GM23248 (cell line): ENCODE results near the gene TBL1X. TPM values are rescaled to one million over a fixed set of nuclear protein-coding genes. Genes with fewer than 3 reads are reported as not detected.
A peak's percentile ranks its signal among the peaks of the same experiment; 100 is the strongest.

Experiments used
- DNase-seq: peaks from one replicate; pipeline ENCODE4 v3.0.0-alpha.2; 2015
- H2AFZ ChIP-seq: fragments of 200-600 bp; sonication (generic); 2 replicates; pipeline ENCODE4 v1.6.1; 2016; ENCODE audit warnings: antibody characterized with exemption
- H3F3A ChIP-seq: fragments of 200-600 bp; sonication (generic); 2 replicates; pipeline ENCODE4 v1.6.1; 2016; ENCODE audit warnings: mild to moderate bottlenecking, antibody characterized with exemption, mixed run types; ENCODE audit not compliant: insufficient read depth
- H3K27ac ChIP-seq: fragments of 200-600 bp; sonication (generic); 2 replicates; pipeline ENCODE4 v1.5.1; 2016; ENCODE audit warnings: mild to moderate bottlenecking
- H3K27me3 ChIP-seq: fragments of 200-600 bp; sonication (generic); replicated peaks from 2 replicates; pipeline ENCODE4 v1.6.1; 2016; ENCODE audit warnings: mild to moderate bottlenecking; ENCODE audit not compliant: insufficient read depth
- H3K36me3 ChIP-seq: fragments of 200-600 bp; sonication (generic); 2 replicates; pipeline ENCODE4 v1.6.1; 2016; ENCODE audit warnings: low read depth, mild to moderate bottlenecking
- H3K4me1 ChIP-seq: fragments of 200-600 bp; sonication (generic); 2 replicates; pipeline ENCODE4 v1.6.1; 2016; ENCODE audit warnings: mild to moderate bottlenecking; ENCODE audit not compliant: insufficient read depth
- H3K4me2 ChIP-seq: fragments of 200-600 bp; sonication (generic); one replicate; pipeline ENCODE4 v1.6.1; 2016; ENCODE audit warnings: mild to moderate bottlenecking; ENCODE audit not compliant: unreplicated experiment
- H3K4me3 ChIP-seq: fragments of 200-600 bp; sonication (generic); 2 replicates; pipeline ENCODE4 v1.5.1; 2016; ENCODE audit warnings: mild to moderate bottlenecking
- H3K79me2 ChIP-seq: fragments of 200-600 bp; sonication (generic); 2 replicates; pipeline ENCODE4 v1.6.1; 2016; ENCODE audit warnings: mild to moderate bottlenecking; ENCODE audit not compliant: insufficient read depth
- H3K9ac ChIP-seq: fragments of 200-600 bp; sonication (generic); 2 replicates; pipeline ENCODE4 v1.6.1; 2016; ENCODE audit warnings: mild to moderate bottlenecking
- H3K9me2 ChIP-seq: fragments of 200-600 bp; sonication (generic); 2 replicates; pipeline ENCODE4 v1.6.1; 2016; ENCODE audit warnings: mixed run types, mild to moderate bottlenecking, moderate library complexity; ENCODE audit not compliant: insufficient read depth
- H3K9me3 ChIP-seq: fragments of 200-600 bp; sonication (generic); one replicate; pipeline ENCODE4 v1.6.1; 2017; ENCODE audit warnings: low read depth
- H4K20me1 ChIP-seq: fragments of 200-600 bp; sonication (generic); 2 replicates; pipeline ENCODE4 v1.6.0; 2016; ENCODE audit not compliant: insufficient read depth
- EZH2 ChIP-seq: fragments of 200-600 bp; sonication (generic); IDR thresholded peaks from 2 replicates; pipeline ENCODE4 v1.6.1; 2018; ENCODE audit warnings: antibody characterized with exemption, mild to moderate bottlenecking; ENCODE audit not compliant: insufficient read depth, poor library complexity, severe bottlenecking
- EZH2phosphoT487 ChIP-seq: fragments of 200-600 bp; sonication (generic); IDR thresholded peaks from 2 replicates; pipeline ENCODE4 v1.6.1; 2018; ENCODE audit warnings: antibody characterized with exemption, moderate library complexity, mild to moderate bottlenecking, low read depth; ENCODE audit not compliant: insufficient read depth
- WGBS, 2 experiments: methylation state at CpG; one replicate each; pipeline ENCODE4 v1.1.6; 2015 to 2017; ENCODE audit warnings: low lambda C conversion rate in 2 of 2, low coverage in 1 of 2; ENCODE audit errors: missing lambda C conversion rate in 2 of 2; 5-methylcytosine and 5-hydroxymethylcytosine counted together
- in situ Hi-C: fragments of 300-500 bp; cut with MboI; formaldehyde crosslinking; loops from 2 replicates; pipeline ENCODE4 v1.15.0; 2020
- polyA plus RNA-seq: library from polyadenylated mRNA; unstranded; fragments of >200 nt; fragmentation: Nextera tagmentation; extraction: Ambion mirVana; gene quantifications from 2 replicates; pipeline ENCODE4 v1.2.1, GENCODE V29; 2016
- total RNA-seq: library from RNA; depleted of rRNA; stranded (reverse); fragments of >200 nt; shearing (Covaris generic); gene quantifications from 2 replicates; pipeline ENCODE4 v1.2.3, GENCODE V29; 2014

The TBL1X gene
- total and polyA plus RNA-seq, 2 experiments from 2014 or later: 8.2 to 26.8 TPM

- Histone ChIP-seq H3K4me2 (no peak overlapping the region), H4K20me1 (no peaks in the 10 kb centered on the region), H3K9me2 (no peaks in the 10 kb centered on the region), H3K4me1 (peaks cover 13% of the 10 kb centered on the region), H3K79me2 (no peaks in the 10 kb centered on the region), H2AFZ (no peak overlapping the region), H3F3A (0 out of 2 replicates have a peak, but pooled peaks cover 3% of the 10 kb centered on the region), H3K27ac (no peak overlapping the region), H3K27me3 (no peaks in the 10 kb centered on the region), H3K9me3 (no peaks in the 10 kb centered on the region), H3K9ac (no peak overlapping the region), H3K36me3 (no peaks in the 10 kb centered on the region), H3K4me3 (no peak overlapping the region)
- 98 to 100% methylated on average over 3 of the region's 3 CpGs for WGBS, 2 experiments
- DNase-seq: no peak
- TF ChIP-seq EZH2: no peak
- no peak for TF ChIP-seq EZH2phosphoT487
- in situ Hi-C loops: no loop called here
Observed at GRCh38 chrX:9609987-9610386, 145.1 kb downstream of the TBL1X start.

DNA sequence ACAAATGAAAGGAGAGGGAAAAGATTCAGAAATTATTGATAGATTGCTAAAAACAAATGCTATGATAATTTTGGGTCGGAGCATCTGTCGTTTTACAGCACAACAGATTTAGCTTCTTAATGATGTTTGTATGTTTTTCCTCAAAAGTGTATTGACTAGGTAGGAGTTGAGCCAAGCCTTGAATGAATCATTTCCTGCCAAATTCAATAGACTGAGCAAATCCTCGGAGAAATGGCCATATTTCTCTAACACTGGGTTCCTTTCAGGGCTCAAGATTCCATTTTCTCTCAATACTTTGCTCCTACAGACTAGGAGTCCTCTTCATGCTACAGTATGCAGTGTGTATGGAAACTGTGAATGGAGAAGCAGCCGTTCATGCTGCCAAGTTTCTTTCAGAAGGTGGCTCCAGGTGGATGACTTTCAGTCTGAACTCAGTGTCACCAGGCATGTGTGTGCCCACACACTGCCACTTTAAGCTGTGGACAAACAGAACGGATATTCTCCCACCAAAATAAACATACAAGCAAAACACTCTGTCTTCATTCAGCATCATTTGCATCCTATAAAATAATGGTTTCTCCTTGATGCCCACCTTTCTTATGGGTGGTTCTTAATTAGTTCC is 146.0 kb downstream of the TBL1X start:
- DNase-seq: peak; percentile 53
- Histone ChIP-seq H3K4me2 (peak overlapping the region; percentile 57), H3K9me3 (no peaks in the 10 kb centered on the region), H3K4me3 (no peak overlapping the region), H2AFZ (no peak overlapping the region), H3K4me1 (peaks cover 13% of the 10 kb centered on the region), H3F3A (0 out of 2 replicates have a peak, but pooled peaks cover 3% of the 10 kb centered on the region), H3K9me2 (no peaks in the 10 kb centered on the region), H3K9ac (no peak overlapping the region), H3K36me3 (no peaks in the 10 kb centered on the region), H4K20me1 (no peaks in the 10 kb centered on the region), H3K79me2 (no peaks in the 10 kb centered on the region), H3K27ac (no peak overlapping the region), H3K27me3 (no peaks in the 10 kb centered on the region)
- in situ Hi-C loops: no loop called here
- WGBS, 2 experiments: 21 to 25% methylated on average over 5 of the region's 5 CpGs
- TF ChIP-seq EZH2phosphoT487 (no peak), EZH2 (no peak)

GRCh38 chrX:9611436-9612145 is 146.7 kb downstream of the TBL1X start:
- H2AFZ ChIP-seq: no peak overlapping the region
- peak; percentile 5 for DNase-seq
- no peaks in the 10 kb centered on the region for H3K36me3 ChIP-seq
- H3K79me2 ChIP-seq: no peaks in the 10 kb centered on the region
- no peaks in the 10 kb centered on the region for H3K27me3 ChIP-seq
- H3K27ac ChIP-seq: no peak overlapping the region
- H3K4me2 ChIP-seq: peak overlapping the region; percentile 57
- no peak overlapping the region for H3K4me3 ChIP-seq
- H3K4me1 ChIP-seq: peaks cover 13% of the 10 kb centered on the region
- in situ Hi-C loops: no loop called here
- TF ChIP-seq EZH2phosphoT487 (no peak), EZH2 (no peak)
- 0 out of 2 replicates have a peak, but pooled peaks cover 3% of the 10 kb centered on the region for H3F3A ChIP-seq
- no peak overlapping the region for H3K9ac ChIP-seq
- no peaks in the 10 kb centered on the region for H4K20me1 ChIP-seq
- no peaks in the 10 kb centered on the region for H3K9me3 ChIP-seq
- H3K9me2 ChIP-seq: no peaks in the 10 kb centered on the region
- WGBS, 2 experiments: 54 to 70% methylated on average over 13 to 15 of the region's 16 CpGs

- Histone ChIP-seq H3K36me3 (no peaks in the 10 kb centered on the region), H3K4me2 (no peak overlapping the region)
Observed at GRCh38 chrX:9612146-9612505, 147.3 kb downstream of the TBL1X start.

More at GRCh38 chrX:9612146-9612505, 147.3 kb downstream of the TBL1X start:
- Histone ChIP-seq H3K4me1 (peaks cover 13% of the 10 kb centered on the region), H3F3A (0 out of 2 replicates have a peak, but pooled peaks cover 3% of the 10 kb centered on the region), H4K20me1 (no peaks in the 10 kb centered on the region), H3K9me3 (no peaks in the 10 kb centered on the region), H3K27ac (no peak overlapping the region), H3K9ac (no peak overlapping the region), H3K27me3 (no peaks in the 10 kb centered on the region), H3K4me3 (no peak overlapping the region), H3K79me2 (no peaks in the 10 kb centered on the region), H3K9me2 (no peaks in the 10 kb centered on the region), H2AFZ (no peak overlapping the region)
- no peak for DNase-seq
- TF ChIP-seq EZH2phosphoT487 (no peak), EZH2 (no peak)
- 58 to 61% methylated on average over 4 of the region's 4 CpGs for WGBS, 2 experiments
- in situ Hi-C loops: no loop called here
